SK-N-SH treated with all-trans-retinoic acid at 6 μM for 48 hours (cell line): ENCODE results near the gene LRMDA.

Experiments
- ATAC-seq: fragments of 200-7000 bp; cut with Tn5 transposase; 3 replicates; pipeline ENCODE4 v1.9.1; 2020; ENCODE audit warnings: mild to moderate bottlenecking, moderate library complexity
- ARNTL ChIP-seq: fragments of 450-650 bp; formaldehyde crosslinking; IDR thresholded peaks from 2 replicates; pipeline ENCODE4 v1.5.0; 2020; ENCODE audit warnings: low read depth, mild to moderate bottlenecking, moderate library complexity, borderline replicate concordance
- BACH2 ChIP-seq: fragments of 250-450 bp; sonication (Bioruptor Pico); IDR thresholded peaks from 2 replicates; pipeline ENCODE4 v1.9.0; 2021; ENCODE audit warnings: mild to moderate bottlenecking, borderline replicate concordance
- CSDC2 ChIP-seq: fragments of 250-450 bp; sonication (Bioruptor Pico); IDR thresholded peaks from 2 replicates; pipeline ENCODE4 v1.5.0; 2020; ENCODE audit warnings: mild to moderate bottlenecking, moderate library complexity
- CSRNP3 ChIP-seq: fragments of 250-450 bp; sonication (Bioruptor Pico); IDR thresholded peaks from 2 replicates; pipeline ENCODE4 v1.5.1; 2021; ENCODE audit warnings: mild to moderate bottlenecking, moderate library complexity
- GLIS3 ChIP-seq: fragments of 250-450 bp; sonication (Bioruptor Pico); IDR thresholded peaks from 2 replicates; pipeline ENCODE4 v1.5.0; 2020; ENCODE audit warnings: mild to moderate bottlenecking, moderate library complexity
- ISL1 ChIP-seq: fragments of 250-450 bp; sonication (Bioruptor Pico); IDR thresholded peaks from 2 replicates; pipeline ENCODE4 v2.1.2; 2022; ENCODE audit warnings: mild to moderate bottlenecking, moderate library complexity
- OSR1 ChIP-seq: fragments of 250-450 bp; sonication (Bioruptor Pico); IDR thresholded peaks from 2 replicates; pipeline ENCODE4 v1.8.0; 2022; ENCODE audit warnings: moderate library complexity, mild to moderate bottlenecking, inconsistent platforms
- POU6F1 ChIP-seq: fragments of 250-450 bp; sonication (Bioruptor Pico); IDR thresholded peaks from 2 replicates; pipeline ENCODE4 v1.8.0; 2021; ENCODE audit warnings: low read depth, mild to moderate bottlenecking, moderate library complexity, borderline replicate concordance
- RARB ChIP-seq: fragments of 250-450 bp; sonication (Bioruptor Pico); IDR thresholded peaks from 2 replicates; pipeline ENCODE4 v1.8.0; 2021; ENCODE audit warnings: mild to moderate bottlenecking, moderate library complexity
- SNAI2 ChIP-seq: fragments of 250-450 bp; sonication (Bioruptor Pico); IDR thresholded peaks from 2 replicates; pipeline ENCODE4 v1.5.0; 2020; ENCODE audit warnings: mild to moderate bottlenecking, moderate library complexity
- TCF4 ChIP-seq: fragments of 250-450 bp; sonication (Bioruptor Pico); IDR thresholded peaks from 2 replicates; pipeline ENCODE4 v1.8.0; 2021; ENCODE audit warnings: mild to moderate bottlenecking, moderate library complexity, borderline replicate concordance
- TOX ChIP-seq: fragments of 250-450 bp; sonication (Bioruptor Pico); IDR thresholded peaks from 2 replicates; pipeline ENCODE4 v1.8.0; 2021; ENCODE audit warnings: mild to moderate bottlenecking, moderate library complexity, borderline replicate concordance
- ZC3H10 ChIP-seq: fragments of 250-450 bp; sonication (Bioruptor Pico); IDR thresholded peaks from 2 replicates; pipeline ENCODE4 v1.5.1; 2021; ENCODE audit warnings: mild to moderate bottlenecking, moderate library complexity
- ZFP3 ChIP-seq: fragments of 250-450 bp; sonication (Bioruptor Pico); IDR thresholded peaks from 2 replicates; pipeline ENCODE4 v1.5.0; 2020; ENCODE audit warnings: mild to moderate bottlenecking, moderate library complexity
- ZFP30 ChIP-seq: fragments of 450-650 bp; formaldehyde crosslinking; IDR thresholded peaks from 2 replicates; pipeline ENCODE4 v1.5.0; 2022; ENCODE audit warnings: mild to moderate bottlenecking, moderate library complexity
- ZNF565 ChIP-seq: fragments of 450-650 bp; formaldehyde crosslinking; conservative IDR thresholded peaks from 2 replicates; pipeline ENCODE4 v1.5.0; 2020; ENCODE audit warnings: low read depth, mild to moderate bottlenecking, moderate library complexity
- ZNF70 ChIP-seq: fragments of 450-650 bp; formaldehyde crosslinking; IDR thresholded peaks from 2 replicates; pipeline ENCODE4 v1.5.0; 2020; ENCODE audit warnings: mild to moderate bottlenecking, moderate library complexity
- ZNF8 ChIP-seq: fragments of 450-650 bp; formaldehyde crosslinking; IDR thresholded peaks from 2 replicates; pipeline ENCODE4 v1.5.0; 2020; ENCODE audit warnings: mild to moderate bottlenecking, moderate library complexity
- TF ChIP-seq, protein P1 (sequence below): fragments of 250-450 bp; sonication (Bioruptor Pico); IDR thresholded peaks from 2 replicates; pipeline ENCODE4 v1.8.0; 2020; ENCODE audit warnings: mild to moderate bottlenecking, moderate library complexity, borderline replicate concordance
- TF ChIP-seq, protein P2 (sequence below): fragments of 250-450 bp; sonication (Bioruptor Pico); IDR thresholded peaks from 2 replicates; pipeline ENCODE4 v1.5.0; 2020; ENCODE audit warnings: mild to moderate bottlenecking, moderate library complexity

LRMDA gene

GRCh38 chr10:76316234-76316633, 884.8 kb downstream of the LRMDA start:
- ATAC-seq: no peak
- TF ChIP-seq GLIS3 (CRISPR knock-in tag) (no peak), POU6F1 (CRISPR knock-in tag) (no peak)
- TF ChIP-seq, all 23 proteins: peak for 0

GRCh38 chr10:76317078-76317477, 885.7 kb downstream of the LRMDA start:
- TF ChIP-seq RARB (CRISPR knock-in tag) (no peak), OSR1 (CRISPR knock-in tag) (no peak), ZNF565 (CRISPR knock-in tag) (no peak), GLIS3 (CRISPR knock-in tag) (no peak), ISL1 (CRISPR knock-in tag) (no peak), ZNF8 (CRISPR knock-in tag) (no peak), BACH2 (CRISPR knock-in tag) (no peak), TCF4 (CRISPR knock-in tag) (no peak), ZC3H10 (CRISPR knock-in tag) (no peak)
- TF ChIP-seq, protein P1, sequence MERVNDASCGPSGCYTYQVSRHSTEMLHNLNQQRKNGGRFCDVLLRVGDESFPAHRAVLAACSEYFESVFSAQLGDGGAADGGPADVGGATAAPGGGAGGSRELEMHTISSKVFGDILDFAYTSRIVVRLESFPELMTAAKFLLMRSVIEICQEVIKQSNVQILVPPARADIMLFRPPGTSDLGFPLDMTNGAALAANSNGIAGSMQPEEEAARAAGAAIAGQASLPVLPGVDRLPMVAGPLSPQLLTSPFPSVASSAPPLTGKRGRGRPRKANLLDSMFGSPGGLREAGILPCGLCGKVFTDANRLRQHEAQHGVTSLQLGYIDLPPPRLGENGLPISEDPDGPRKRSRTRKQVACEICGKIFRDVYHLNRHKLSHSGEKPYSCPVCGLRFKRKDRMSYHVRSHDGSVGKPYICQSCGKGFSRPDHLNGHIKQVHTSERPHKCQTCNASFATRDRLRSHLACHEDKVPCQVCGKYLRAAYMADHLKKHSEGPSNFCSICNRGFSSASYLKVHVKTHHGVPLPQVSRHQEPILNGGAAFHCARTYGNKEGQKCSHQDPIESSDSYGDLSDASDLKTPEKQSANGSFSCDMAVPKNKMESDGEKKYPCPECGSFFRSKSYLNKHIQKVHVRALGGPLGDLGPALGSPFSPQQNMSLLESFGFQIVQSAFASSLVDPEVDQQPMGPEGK: no peak
- no peak for ATAC-seq

GRCh38 chr10:76318211-76318610, 886.8 kb downstream of the LRMDA start:
- TF ChIP-seq CSDC2 (CRISPR knock-in tag) (no peak), ISL1 (CRISPR knock-in tag) (no peak), ZFP30 (CRISPR knock-in tag) (no peak), SNAI2 (CRISPR knock-in tag) (no peak), ZFP3 (CRISPR knock-in tag) (no peak), ZC3H10 (CRISPR knock-in tag) (no peak), ARNTL (CRISPR knock-in tag) (no peak), CSRNP3 (CRISPR knock-in tag) (no peak)
- ATAC-seq: no peak

DNA sequence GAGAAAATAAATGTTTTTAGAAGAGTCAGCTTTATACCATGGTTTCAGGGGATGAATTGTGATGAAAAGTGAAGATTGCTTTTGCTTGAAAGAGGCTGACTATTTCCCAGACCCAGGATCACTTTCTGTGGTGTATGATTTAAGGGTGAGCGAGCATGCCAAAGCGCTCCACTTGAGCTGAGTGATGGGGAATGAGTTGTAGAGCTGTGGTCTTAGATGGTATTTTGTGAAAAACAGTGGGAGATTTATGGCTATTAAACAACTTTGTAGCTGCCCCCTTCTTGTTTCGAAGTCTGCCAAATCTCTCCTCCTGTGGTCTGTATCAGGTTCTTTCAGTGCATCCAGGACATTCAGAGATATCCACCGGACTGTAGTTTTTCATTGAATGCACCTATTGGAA, 888.2 kb downstream of the LRMDA start:
- no peak for TF ChIP-seq ARNTL (CRISPR knock-in tag)
- no peak for TF ChIP-seq ZNF70 (CRISPR knock-in tag)
- TF ChIP-seq TOX: no peak
- TF ChIP-seq, protein P2, sequence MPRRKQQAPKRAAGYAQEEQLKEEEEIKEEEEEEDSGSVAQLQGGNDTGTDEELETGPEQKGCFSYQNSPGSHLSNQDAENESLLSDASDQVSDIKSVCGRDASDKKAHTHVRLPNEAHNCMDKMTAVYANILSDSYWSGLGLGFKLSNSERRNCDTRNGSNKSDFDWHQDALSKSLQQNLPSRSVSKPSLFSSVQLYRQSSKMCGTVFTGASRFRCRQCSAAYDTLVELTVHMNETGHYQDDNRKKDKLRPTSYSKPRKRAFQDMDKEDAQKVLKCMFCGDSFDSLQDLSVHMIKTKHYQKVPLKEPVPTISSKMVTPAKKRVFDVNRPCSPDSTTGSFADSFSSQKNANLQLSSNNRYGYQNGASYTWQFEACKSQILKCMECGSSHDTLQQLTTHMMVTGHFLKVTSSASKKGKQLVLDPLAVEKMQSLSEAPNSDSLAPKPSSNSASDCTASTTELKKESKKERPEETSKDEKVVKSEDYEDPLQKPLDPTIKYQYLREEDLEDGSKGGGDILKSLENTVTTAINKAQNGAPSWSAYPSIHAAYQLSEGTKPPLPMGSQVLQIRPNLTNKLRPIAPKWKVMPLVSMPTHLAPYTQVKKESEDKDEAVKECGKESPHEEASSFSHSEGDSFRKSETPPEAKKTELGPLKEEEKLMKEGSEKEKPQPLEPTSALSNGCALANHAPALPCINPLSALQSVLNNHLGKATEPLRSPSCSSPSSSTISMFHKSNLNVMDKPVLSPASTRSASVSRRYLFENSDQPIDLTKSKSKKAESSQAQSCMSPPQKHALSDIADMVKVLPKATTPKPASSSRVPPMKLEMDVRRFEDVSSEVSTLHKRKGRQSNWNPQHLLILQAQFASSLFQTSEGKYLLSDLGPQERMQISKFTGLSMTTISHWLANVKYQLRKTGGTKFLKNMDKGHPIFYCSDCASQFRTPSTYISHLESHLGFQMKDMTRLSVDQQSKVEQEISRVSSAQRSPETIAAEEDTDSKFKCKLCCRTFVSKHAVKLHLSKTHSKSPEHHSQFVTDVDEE (CRISPR knock-in tag): no peak
- no peak for TF ChIP-seq ZNF565 (CRISPR knock-in tag)
- no peak for ATAC-seq

- no peak for ATAC-seq
These were observed 892.9 kb downstream of the LRMDA start for GRCh38 chr10:76324283-76324682.

More at GRCh38 chr10:76324283-76324682, 892.9 kb downstream of the LRMDA start:
- TF ChIP-seq ZC3H10 (CRISPR knock-in tag) (no peak), ZNF565 (CRISPR knock-in tag) (no peak)
